H9 (cell line): Measurements from ENCODE around the gene CCDC82. TPM values are rescaled to one million over a fixed set of nuclear protein-coding genes. Genes with fewer than 3 reads are reported as not detected.

ENCODE experiments used
- DNase-seq: peaks from one replicate; pipeline ENCODE4 v3.0.0-alpha.2; 2017
- H2AFZ ChIP-seq: one replicate; pipeline ENCODE4 v1.6.1; 2013; ENCODE audit warnings: mild to moderate bottlenecking, low read length, control low read depth, moderate library complexity
- H2AK5ac ChIP-seq: 2 replicates; pipeline ENCODE4 v1.6.1; 2013; ENCODE audit warnings: low read length, control low read depth, mixed read lengths; ENCODE audit not compliant: insufficient read length
- H2BK120ac ChIP-seq: one replicate; pipeline ENCODE4 v1.6.1; 2013; ENCODE audit warnings: low read depth, mild to moderate bottlenecking, low read length, control low read depth, inconsistent platforms; ENCODE audit not compliant: poor library complexity, severe bottlenecking
- H2BK12ac ChIP-seq: 2 replicates; pipeline ENCODE4 v1.6.1; 2013; ENCODE audit warnings: low read length, control low read depth, mixed read lengths, low read depth; ENCODE audit not compliant: insufficient read length
- H2BK15ac ChIP-seq: 2 replicates; pipeline ENCODE4 v1.6.1; 2013; ENCODE audit warnings: low read depth, low read length, control low read depth
- H2BK20ac ChIP-seq: one replicate; pipeline ENCODE4 v1.6.1; 2013; ENCODE audit warnings: low read depth, mild to moderate bottlenecking, low read length, control low read depth, inconsistent platforms; ENCODE audit not compliant: poor library complexity, severe bottlenecking
- H2BK5ac ChIP-seq: 2 replicates; pipeline ENCODE4 v1.6.1; 2013; ENCODE audit warnings: low read length, control low read depth, mixed read lengths; ENCODE audit not compliant: insufficient read length
- H3K14ac ChIP-seq: 2 replicates; pipeline ENCODE4 v1.6.1; 2013; ENCODE audit warnings: low read length, control low read depth; ENCODE audit not compliant: insufficient read depth
- H3K18ac ChIP-seq: 2 replicates; pipeline ENCODE4 v1.6.1; 2013; ENCODE audit warnings: low read depth, mild to moderate bottlenecking, mixed read lengths, low read length, control low read depth; ENCODE audit not compliant: insufficient read length
- H3K23ac ChIP-seq: 2 replicates; pipeline ENCODE4 v1.6.1; 2013; ENCODE audit warnings: low read length, control low read depth, mixed read lengths, low read depth; ENCODE audit not compliant: insufficient read length
- H3K23me2 ChIP-seq: 2 replicates; pipeline ENCODE4 v1.6.1; 2013; ENCODE audit warnings: low read depth, mild to moderate bottlenecking, mixed read lengths, low read length, control low read depth; ENCODE audit not compliant: insufficient read length, poor library complexity, severe bottlenecking
- H3K27ac ChIP-seq: 2 replicates; pipeline ENCODE4 v1.5.1; 2013; ENCODE audit warnings: low read length, control low read depth, mixed read lengths, low read depth; ENCODE audit not compliant: insufficient read length
- H3K27me3 ChIP-seq: 2 replicates; pipeline ENCODE4 v1.6.1; 2013; ENCODE audit warnings: low read length, control low read depth, inconsistent platforms; ENCODE audit not compliant: insufficient read depth
- H3K4ac ChIP-seq: 2 replicates; pipeline ENCODE4 v1.6.1; 2013; ENCODE audit warnings: low read depth, mild to moderate bottlenecking, control low read depth, inconsistent platforms, low read length, moderate library complexity
- H3K4me1 ChIP-seq: 2 replicates; pipeline ENCODE4 v1.6.1; 2013; ENCODE audit warnings: low read length, control low read depth, inconsistent platforms; ENCODE audit not compliant: insufficient read depth
- H3K4me2 ChIP-seq: 2 replicates; pipeline ENCODE4 v1.6.1; 2013; ENCODE audit warnings: low read length, control low read depth, mixed read lengths; ENCODE audit not compliant: insufficient read length, insufficient read depth
- H3K56ac ChIP-seq: 2 replicates; pipeline ENCODE4 v1.6.1; 2013; ENCODE audit warnings: low read depth, mild to moderate bottlenecking, mixed read lengths, low read length, control low read depth; ENCODE audit not compliant: insufficient read length
- H3K79me1 ChIP-seq: 2 replicates; pipeline ENCODE4 v1.6.1; 2013; ENCODE audit warnings: low read depth, mild to moderate bottlenecking, moderate library complexity, low read length, control low read depth, inconsistent platforms; ENCODE audit not compliant: insufficient read depth, poor library complexity, severe bottlenecking
- H3K79me2 ChIP-seq: 2 replicates; pipeline ENCODE4 v1.6.1; 2013; ENCODE audit warnings: low read length, control low read depth, inconsistent platforms; ENCODE audit not compliant: insufficient read depth
- H3K9ac ChIP-seq: 2 replicates; pipeline ENCODE4 v1.6.1; 2013; ENCODE audit warnings: low read length, control low read depth, mixed read lengths; ENCODE audit not compliant: insufficient read length; ENCODE audit errors: extremely low read depth
- H3K9me3 ChIP-seq: one replicate; pipeline ENCODE4 v1.6.1; 2013; ENCODE audit warnings: low read depth, low read length, inconsistent platforms; ENCODE audit not compliant: control insufficient read depth
- H3T11ph ChIP-seq: one replicate; pipeline ENCODE4 v1.6.1; 2013; ENCODE audit warnings: mild to moderate bottlenecking, low read length, control low read depth, inconsistent platforms
- H4K20me1 ChIP-seq: one replicate; pipeline ENCODE4 v1.6.1; 2013; ENCODE audit not compliant: control insufficient read depth, insufficient read length, insufficient read depth
- H4K5ac ChIP-seq: 2 replicates; pipeline ENCODE4 v1.6.1; 2013; ENCODE audit warnings: low read depth, mild to moderate bottlenecking, mixed read lengths, low read length, control low read depth; ENCODE audit not compliant: insufficient read length
- H4K8ac ChIP-seq: replicated peaks from 2 replicates; pipeline ENCODE4 v1.6.1; 2013; ENCODE audit warnings: low read length, control low read depth, mixed read lengths, low read depth; ENCODE audit not compliant: insufficient read length
- H4K91ac ChIP-seq: 2 replicates; pipeline ENCODE4 v1.6.1; 2013; ENCODE audit warnings: low read depth, mild to moderate bottlenecking, moderate library complexity, mixed read lengths, low read length, control low read depth; ENCODE audit not compliant: insufficient read length
- H3K27ac Mint-ChIP-seq, 3 experiments: 2 replicates in 2 of 3; 3 replicates in 1 of 3; pipeline ENCODE4 v1.8.0; 2020 to 2021; ENCODE audit warnings: mixed read lengths in 3 of 3, mild to moderate bottlenecking in 1 of 3, moderate library complexity in 1 of 3
- H3K27me3 Mint-ChIP-seq: 2 replicates; pipeline ENCODE4 v1.8.0; 2021; ENCODE audit warnings: low read depth, mild to moderate bottlenecking, moderate library complexity, mixed read lengths
- H3K36me3 Mint-ChIP-seq, 3 experiments: 2 replicates in 2 of 3; 3 replicates in 1 of 3; pipeline ENCODE4 v1.8.0; 2020 to 2021; ENCODE audit warnings: low read depth in 3 of 3, mixed read lengths in 3 of 3; ENCODE audit not compliant: insufficient read depth in 1 of 3
- H3K4me1 Mint-ChIP-seq, 2 experiments: 2 replicates each; pipeline ENCODE4 v1.8.0; 2020; ENCODE audit warnings: mixed read lengths in 2 of 2
- H3K4me3 Mint-ChIP-seq, 2 experiments: 2 replicates in 1 of 2; 3 replicates in 1 of 2; pipeline ENCODE4 v1.8.0; 2020 to 2021; ENCODE audit warnings: mild to moderate bottlenecking in 2 of 2, mixed read lengths in 2 of 2, moderate library complexity in 1 of 2
- H3K9me3 Mint-ChIP-seq, 2 experiments: 2 replicates in 1 of 2; 3 replicates in 1 of 2; pipeline ENCODE4 v1.8.0; 2020; ENCODE audit warnings: mild to moderate bottlenecking in 2 of 2, mixed read lengths in 2 of 2, moderate library complexity in 1 of 2
- CTCF ChIP-seq: fragments of 200-600 bp; sonication (generic); conservative IDR thresholded peaks from 3 replicates; pipeline ENCODE4 v1.8.0; 2021; ENCODE audit warnings: antibody characterized with exemption, mild to moderate bottlenecking
- WGBS: extraction: QIAGEN DNeasy Blood & Tissue Kit; methylation state at CpG from one replicate; pipeline ENCODE4 v1.1.7; 2013; ENCODE audit warnings: missing lambda C conversion rate, low lambda C conversion rate, mixed read lengths; ENCODE audit not compliant: insufficient read length; ENCODE audit errors: extremely low coverage; 5-methylcytosine and 5-hydroxymethylcytosine counted together
- total RNA-seq: library from RNA; stranded (reverse); gene quantifications from 2 replicates; pipeline ENCODE4 v1.2.1, GENCODE V29; 2021

CCDC82 gene
- total RNA-seq, 1 experiment from 2014 or later, result 17.4 TPM

GRCh38 chr11:96365493-96365892 lies 24.2 kb downstream of the CCDC82 start:
- Histone ChIP-seq H3K14ac (no peak overlapping the region), H2AFZ (no peak overlapping the region), H3K79me2 (no peaks in the 10 kb centered on the region), H3K9ac (no peak overlapping the region), H2BK15ac (no peak overlapping the region), H4K20me1 (no peaks in the 10 kb centered on the region), H2BK120ac (no peak overlapping the region), H3K18ac (no peak overlapping the region), H4K8ac (no peak overlapping the region), H4K5ac (no peak overlapping the region), H3K9me3 (no peaks in the 10 kb centered on the region), H2BK20ac (no peak overlapping the region), H2BK5ac (no peak overlapping the region), H2AK5ac (no peak overlapping the region), H3K23me2 (no peaks in the 10 kb centered on the region), H3K27me3 (no peaks in the 10 kb centered on the region), H3T11ph (no peak overlapping the region), H2BK12ac (no peak overlapping the region), H3K27ac (no peak overlapping the region), H3K4ac (no peak overlapping the region), H4K91ac (no peak overlapping the region), H3K4me1 (no peaks in the 10 kb centered on the region), H3K23ac (no peak overlapping the region), H3K56ac (no peak overlapping the region), H3K79me1 (no peaks in the 10 kb centered on the region), H3K4me2 (no peak overlapping the region)
- H3K36me3 Mint-ChIP-seq, result peaks cover 16 to 21% (median 17%) of the 10 kb centered on the region in 3 experiments
- H3K4me3 Mint-ChIP-seq, result no peak overlapping the region
- no peaks in the 10 kb centered on the region for H3K4me1 Mint-ChIP-seq
- WGBS, result no CpG with 5 or more reads among the region's 1 CpG
- no peak for DNase-seq
- peaks cover 4 to 8% of the 10 kb centered on the region in 2 experiments; a peak in 4 of 5 replicates for H3K9me3 Mint-ChIP-seq
- no peaks in the 10 kb centered on the region for H3K27me3 Mint-ChIP-seq
- TF ChIP-seq CTCF, result no peak
- H3K27ac Mint-ChIP-seq, result no peak overlapping the region
